Measurements from ENCODE around the gene RAB3IL1. TPM values are rescaled to one million over a fixed set of nuclear protein-coding genes. Genes with fewer than 3 reads are reported as not detected.

RAB3IL1 gene
- total RNA-seq, 1 experiment from 2014 or later: 5.8 TPM

- peak; percentile 19 for DNase-seq
- no peak overlapping the region for H3K4me3 ChIP-seq (ENCODE audit: insufficient read depth, low read depth, low read length)
- peaks cover 24% of the 10 kb centered on the region for H3K27me3 ChIP-seq (ENCODE audit: control insufficient read depth, insufficient read depth, low read length)
- no peaks in the 10 kb centered on the region for H3K36me3 ChIP-seq (replicated peaks; ENCODE audit: control insufficient read depth, insufficient read depth, low read length)
Measured at GRCh38 chr11:61918938-61919704, 1.8 kb upstream of the RAB3IL1 start.

- H3K4me3 ChIP-seq (ENCODE audit: insufficient read depth, low read depth, low read length): no peak overlapping the region
- H3K36me3 ChIP-seq (replicated peaks; ENCODE audit: control insufficient read depth, insufficient read depth, low read length): no peaks in the 10 kb centered on the region
- peaks cover 24% of the 10 kb centered on the region for H3K27me3 ChIP-seq (ENCODE audit: control insufficient read depth, insufficient read depth, low read length)
- peak; percentile 49 for DNase-seq
Measured at GRCh38 chr11:61918251-61918937, 1.0 kb upstream of the RAB3IL1 start.

GRCh38 chr11:61916737-61917333 is 531 bp downstream of the RAB3IL1 start:
- peak; percentile 81 for DNase-seq
- Histone ChIP-seq H3K4me3 (ENCODE audit: insufficient read depth, low read depth, low read length) (peak overlapping the region; percentile 53), H3K36me3 (replicated peaks; ENCODE audit: control insufficient read depth, insufficient read depth, low read length) (no peaks in the 10 kb centered on the region), H3K27me3 (ENCODE audit: control insufficient read depth, insufficient read depth, low read length) (peaks cover 24% of the 10 kb centered on the region)

- DNase-seq: peak; percentile 36
- no peaks in the 10 kb centered on the region for H3K36me3 ChIP-seq (replicated peaks; ENCODE audit: control insufficient read depth, insufficient read depth, low read length)
- no peak overlapping the region for H3K4me3 ChIP-seq (ENCODE audit: insufficient read depth, low read depth, low read length)
- peaks cover 22% of the 10 kb centered on the region for H3K27me3 ChIP-seq (ENCODE audit: control insufficient read depth, insufficient read depth, low read length)
Measured at GRCh38 chr11:61914471-61915171, 2.7 kb downstream of the RAB3IL1 start.

- H3K36me3 ChIP-seq (replicated peaks; ENCODE audit: control insufficient read depth, insufficient read depth, low read length): no peaks in the 10 kb centered on the region
- H3K27me3 ChIP-seq (ENCODE audit: control insufficient read depth, insufficient read depth, low read length): peaks cover 22% of the 10 kb centered on the region
- peak; percentile 37 for DNase-seq
- H3K4me3 ChIP-seq (ENCODE audit: insufficient read depth, low read depth, low read length): no peak overlapping the region
Measured at GRCh38 chr11:61913699-61914395, 3.5 kb downstream of the RAB3IL1 start.

GRCh38 chr11:61912991-61913698 is 4.2 kb downstream of the RAB3IL1 start:
- DNase-seq: peak; percentile 66
- H3K27me3 ChIP-seq (ENCODE audit: control insufficient read depth, insufficient read depth, low read length): peaks cover 17% of the 10 kb centered on the region
- H3K4me3 ChIP-seq (ENCODE audit: insufficient read depth, low read depth, low read length): no peak overlapping the region
- no peaks in the 10 kb centered on the region for H3K36me3 ChIP-seq (replicated peaks; ENCODE audit: control insufficient read depth, insufficient read depth, low read length)

- H3K36me3 ChIP-seq (replicated peaks; ENCODE audit: control insufficient read depth, insufficient read depth, low read length): no peaks in the 10 kb centered on the region
- no peak for DNase-seq
- H3K4me3 ChIP-seq (ENCODE audit: insufficient read depth, low read depth, low read length): no peak overlapping the region
- H3K27me3 ChIP-seq (ENCODE audit: control insufficient read depth, insufficient read depth, low read length): peaks cover 11% of the 10 kb centered on the region
Measured at GRCh38 chr11:61912530-61912898, 4.9 kb downstream of the RAB3IL1 start.

- H3K36me3 ChIP-seq (replicated peaks; ENCODE audit: control insufficient read depth, insufficient read depth, low read length): no peaks in the 10 kb centered on the region
- peak; percentile 39 for DNase-seq
- H3K4me3 ChIP-seq (ENCODE audit: insufficient read depth, low read depth, low read length): no peak overlapping the region
- H3K27me3 ChIP-seq (ENCODE audit: control insufficient read depth, insufficient read depth, low read length): peaks cover 8% of the 10 kb centered on the region
Measured at GRCh38 chr11:61911701-61912529, 5.5 kb downstream of the RAB3IL1 start.

- no peak overlapping the region for H3K4me3 ChIP-seq (ENCODE audit: insufficient read depth, low read depth, low read length)
Measured at GRCh38 chr11:61911128-61911700, 6.2 kb downstream of the RAB3IL1 start.

GRCh38 chr11:61910187-61911127 is 6.9 kb downstream of the RAB3IL1 start:
- DNase-seq: peak; percentile 42
- Histone ChIP-seq H3K4me3 (ENCODE audit: insufficient read depth, low read depth, low read length) (no peak overlapping the region), H3K27me3 (ENCODE audit: control insufficient read depth, insufficient read depth, low read length) (no peaks in the 10 kb centered on the region), H3K36me3 (replicated peaks; ENCODE audit: control insufficient read depth, insufficient read depth, low read length) (no peaks in the 10 kb centered on the region)

More at GRCh38 chr11:61911128-61911700, 6.2 kb downstream of the RAB3IL1 start:
- peak; percentile 28 for DNase-seq
- 0 out of 2 replicates have a peak, but pooled peaks cover 1% of the 10 kb centered on the region for H3K27me3 ChIP-seq (ENCODE audit: control insufficient read depth, insufficient read depth, low read length)
- H3K36me3 ChIP-seq (replicated peaks; ENCODE audit: control insufficient read depth, insufficient read depth, low read length): no peaks in the 10 kb centered on the region

GRCh38 chr11:61908730-61909316 is 8.5 kb downstream of the RAB3IL1 start:
- Histone ChIP-seq H3K4me3 (ENCODE audit: insufficient read depth, low read depth, low read length) (no peak overlapping the region), H3K36me3 (replicated peaks; ENCODE audit: control insufficient read depth, insufficient read depth, low read length) (no peaks in the 10 kb centered on the region), H3K27me3 (ENCODE audit: control insufficient read depth, insufficient read depth, low read length) (no peaks in the 10 kb centered on the region)
- DNase-seq: peak; percentile 87
